Choroid plexus epithelial cell (primary cell): ENCODE measurements around the gene EPO.

Source experiments
- DNase-seq: peaks from one replicate; pipeline ENCODE4 v3.0.0-alpha.2; 2010; ENCODE audit warnings: low read depth
- H3K4me3 ChIP-seq: 2 replicates; pipeline ENCODE4 v1.5.1; 2011; ENCODE audit warnings: low read depth, mild to moderate bottlenecking, control low read depth, low read length, moderate library complexity
- CTCF ChIP-seq: conservative IDR thresholded peaks from 2 replicates; pipeline ENCODE4 v1.5.1; 2011; ENCODE audit warnings: low read depth, mild to moderate bottlenecking, control low read depth, inconsistent platforms, low read length, moderate library complexity

EPO gene

DNA sequence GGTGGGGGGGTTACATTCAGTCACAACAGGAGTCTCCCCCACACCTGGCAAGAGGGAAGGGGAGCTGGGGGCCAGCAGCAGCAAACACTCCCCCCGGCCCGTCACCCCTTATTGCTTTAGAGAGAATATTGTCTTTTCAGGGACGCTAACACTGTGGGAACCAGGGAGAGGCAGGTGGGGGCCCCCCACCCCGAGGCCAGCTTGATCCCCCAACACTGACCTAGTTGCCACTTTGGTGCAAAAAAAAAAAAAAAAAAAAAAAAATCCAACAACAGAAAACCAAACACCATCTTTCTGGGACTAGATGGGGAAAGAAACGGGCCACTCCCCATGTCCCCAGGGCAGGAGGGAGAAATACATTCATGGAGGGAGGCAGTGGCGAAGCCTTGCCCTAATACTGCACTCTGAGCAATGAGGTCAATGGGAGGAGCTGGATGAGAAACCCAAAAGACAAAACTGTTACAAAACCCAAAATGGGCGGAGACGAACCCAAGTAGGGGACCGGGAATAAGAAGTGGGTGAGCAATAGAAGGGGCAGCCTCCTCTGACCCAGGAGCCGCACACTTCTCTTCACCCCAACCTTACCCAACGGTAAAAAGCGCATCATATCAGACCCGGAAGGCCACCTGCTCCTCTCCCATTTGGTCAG lies 40.2 kb upstream of the EPO start:
- no peak for DNase-seq
- TF ChIP-seq CTCF: no peak
- no peak overlapping the region for H3K4me3 ChIP-seq

DNA sequence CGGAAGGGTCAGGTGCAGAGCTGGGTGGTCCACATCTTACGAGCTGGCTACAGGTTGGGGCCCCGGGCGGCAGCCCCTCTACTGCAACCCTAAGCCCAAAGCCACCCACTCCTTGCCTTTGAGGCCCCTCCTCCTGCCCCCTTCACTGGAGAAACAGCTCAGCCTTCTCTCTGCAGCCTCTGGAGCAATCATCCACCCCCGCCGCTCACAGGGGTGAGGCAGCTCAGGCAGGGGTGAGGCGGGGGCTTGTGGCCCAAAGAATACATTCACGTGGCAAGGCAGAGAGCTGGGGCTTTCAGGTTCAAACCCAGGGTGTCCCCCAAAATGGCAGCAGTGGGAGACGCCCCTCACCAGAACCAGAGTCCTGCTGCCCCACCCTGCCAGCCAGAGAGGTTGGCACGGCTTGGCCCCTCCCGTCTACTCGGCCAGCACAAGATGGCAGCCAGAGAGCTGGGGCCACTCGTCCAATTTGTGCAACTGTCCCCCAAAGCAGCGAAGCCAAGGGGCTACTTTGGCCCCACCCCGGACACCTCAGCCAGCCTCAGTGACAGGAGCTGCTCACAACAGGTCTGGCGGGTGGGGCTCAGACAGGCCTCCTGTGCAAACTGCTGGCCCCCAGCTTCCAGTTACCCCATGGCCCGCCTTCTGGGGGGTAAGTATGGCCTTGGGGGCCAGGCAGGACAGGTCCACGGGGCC lies 39.5 kb upstream of the EPO start:
- no peak for TF ChIP-seq CTCF
- no peak for DNase-seq

DNA sequence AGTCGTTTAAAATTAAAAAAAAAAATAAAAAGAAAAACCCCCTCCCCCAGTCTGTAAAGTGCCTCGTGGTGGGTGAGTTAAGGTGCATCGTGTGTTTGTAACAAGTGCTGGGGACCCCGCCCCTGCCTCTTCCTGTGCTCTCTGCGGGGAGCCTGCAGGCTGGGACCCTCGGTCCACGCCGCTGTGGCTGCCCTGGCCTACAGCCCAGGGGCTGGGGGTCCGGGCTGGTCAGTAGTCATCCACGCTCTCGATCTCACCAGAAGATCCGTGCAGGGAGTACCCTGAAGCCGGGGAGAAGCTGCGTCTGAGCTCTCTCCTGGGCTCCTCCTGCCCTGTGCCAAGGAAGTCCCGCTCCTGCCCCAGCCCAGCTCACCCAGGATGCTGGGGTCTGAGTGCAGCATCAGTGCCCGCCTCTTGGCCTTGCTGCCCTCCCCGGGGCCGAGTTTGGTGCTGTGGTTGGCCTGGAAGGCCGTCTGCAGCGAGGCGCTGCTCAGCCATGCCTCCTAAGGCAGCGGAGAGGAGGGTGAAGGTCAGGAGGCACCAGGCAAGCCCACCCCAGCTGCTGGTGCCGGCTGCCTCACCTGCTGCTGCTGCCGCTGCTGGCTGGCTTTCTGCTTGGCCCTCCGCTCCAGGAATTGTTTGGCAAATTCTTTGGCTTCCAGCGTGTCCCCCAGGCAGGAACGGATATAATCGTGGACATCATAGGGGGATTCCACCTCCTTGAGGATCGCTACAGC lies 38.6 kb upstream of the EPO start:
- DNase-seq: no peak
- no peak overlapping the region for H3K4me3 ChIP-seq
- TF ChIP-seq CTCF: no peak

More for the DNA sequence above, 39.5 kb upstream of the EPO start:
- H3K4me3 ChIP-seq: no peak overlapping the region

DNA sequence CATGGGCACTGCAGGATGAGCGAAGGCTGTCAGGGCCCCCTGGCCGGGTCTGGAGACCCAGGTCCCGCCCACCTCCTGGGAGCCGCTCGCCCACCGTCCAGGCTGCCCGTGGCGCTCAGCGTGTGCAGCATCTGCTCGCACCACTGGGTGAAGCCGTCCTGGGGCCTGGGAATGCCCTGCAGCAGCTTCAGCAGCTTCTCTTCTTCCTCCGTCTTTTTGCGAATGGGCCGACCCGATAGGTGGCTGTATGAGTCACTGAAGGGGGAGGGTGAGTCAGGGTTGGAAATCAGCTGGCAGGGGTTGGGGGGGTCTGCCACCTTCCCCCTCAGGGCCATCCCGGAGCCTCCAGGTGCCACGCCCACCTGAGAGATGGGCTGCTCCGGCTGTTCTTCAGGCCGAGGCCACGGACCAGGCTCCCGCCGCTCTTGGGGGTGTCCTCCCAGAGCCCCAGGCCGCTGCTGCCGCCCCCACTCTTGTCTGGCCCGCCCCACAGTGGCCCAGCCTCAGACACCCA lies 38.0 kb upstream of the EPO start:
- DNase-seq: peak; percentile 33
- H3K4me3 ChIP-seq: no peak overlapping the region
- TF ChIP-seq CTCF: no peak

- DNase-seq: no peak
- H3K4me3 ChIP-seq: no peak overlapping the region
- no peak for TF ChIP-seq CTCF
Measured at GRCh38 chr7:100682991-100683658, 37.1 kb upstream of the EPO start.

DNA sequence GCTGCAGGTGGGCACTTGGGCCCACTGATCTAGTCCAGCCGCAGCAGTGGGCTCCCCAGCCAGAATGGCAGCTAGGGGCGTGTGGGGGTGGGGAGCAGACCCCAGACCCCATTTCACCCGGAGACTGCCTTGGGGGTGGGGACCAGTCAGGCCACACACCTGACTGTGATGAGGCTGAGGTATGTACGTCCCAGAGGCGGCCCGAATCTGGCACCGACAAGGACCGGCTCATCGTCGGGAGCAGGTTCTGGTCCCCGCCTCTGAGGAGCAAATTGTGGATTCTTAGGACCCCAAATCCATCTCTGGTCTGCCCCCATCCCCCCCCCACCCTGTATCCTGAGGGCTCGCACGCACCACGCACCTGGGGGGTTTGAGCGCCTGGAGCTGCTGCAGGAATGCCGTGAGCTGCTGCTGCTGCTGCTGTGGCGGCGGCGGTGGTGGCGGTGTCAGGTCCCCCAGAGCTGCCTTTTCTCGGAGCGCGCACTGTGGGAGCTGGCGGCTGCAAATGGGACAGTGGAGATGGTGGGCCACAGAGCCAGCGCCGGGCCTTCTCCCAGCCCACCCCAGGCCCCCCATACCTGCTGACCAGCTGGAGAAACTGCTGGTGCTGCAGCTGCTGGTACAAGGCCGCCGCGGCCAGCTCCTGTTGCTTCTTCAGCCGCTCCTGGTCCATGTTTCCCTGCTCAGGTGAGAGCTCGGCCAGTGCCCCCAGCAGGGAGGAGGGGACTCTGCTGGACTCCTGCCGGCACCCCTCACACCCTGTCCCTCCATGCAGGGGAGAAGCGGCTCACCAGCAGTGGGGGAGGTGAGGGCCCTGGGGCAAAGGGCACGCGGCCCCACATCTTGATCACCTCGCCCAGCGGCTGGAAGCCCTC lies 36.4 kb upstream of the EPO start:
- H3K4me3 ChIP-seq: no peak overlapping the region
- no peak for TF ChIP-seq CTCF
- DNase-seq: no peak
